DMS 273 (cell line): ENCODE measurements around the gene RNF220.
"Not testable (repeated sequence)": the region's sequence is repeated elsewhere in the genome, so short reads cannot be mapped to it uniquely, and the experiment has no call there.

ENCODE experiments used
- DNase-seq: peaks from one replicate; lab custom pipeline; 2025; ENCODE audit not compliant: unreplicated experiment; lab: John Stamatoyannopoulos, UW

Gene RNF220

GRCh38 chr1:44545961-44546360 lies 140.9 kb downstream of the RNF220 start:
- no peak for DNase-seq

DNA sequence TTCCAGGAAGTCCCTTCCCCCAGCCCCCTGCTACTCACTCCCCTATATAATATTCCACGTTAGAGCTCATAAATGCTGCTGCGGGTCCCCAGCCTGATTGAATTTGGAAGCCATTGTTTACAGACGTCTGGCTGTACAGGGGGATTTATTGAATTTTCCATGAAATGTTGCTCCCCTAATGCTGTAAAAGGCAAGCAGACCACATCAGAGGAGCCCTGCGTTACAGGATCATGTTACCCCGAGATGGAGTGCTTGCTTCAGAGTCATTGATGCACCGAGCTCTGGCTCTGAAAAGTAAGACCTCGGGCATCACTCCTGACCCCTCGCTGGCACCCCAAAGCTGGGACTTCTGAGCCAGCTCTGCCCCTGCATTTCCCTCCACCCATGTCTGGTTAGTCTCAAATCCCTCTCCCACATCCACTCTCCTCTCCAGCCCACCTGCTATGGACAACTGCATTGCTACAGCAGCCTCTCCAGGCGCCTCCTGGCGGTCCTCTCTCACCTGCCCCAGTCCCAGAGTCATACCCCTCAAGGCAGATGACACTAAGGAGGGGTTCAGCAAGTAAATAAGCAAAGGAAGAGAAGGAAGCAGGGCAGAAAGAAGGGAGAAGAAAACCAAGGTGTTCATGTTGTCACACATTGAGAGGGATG lies 141.5 kb downstream of the RNF220 start:
- DNase-seq, result no peak

GRCh38 chr1:44547361-44547760 lies 142.3 kb downstream of the RNF220 start:
- no peak for DNase-seq

DNA sequence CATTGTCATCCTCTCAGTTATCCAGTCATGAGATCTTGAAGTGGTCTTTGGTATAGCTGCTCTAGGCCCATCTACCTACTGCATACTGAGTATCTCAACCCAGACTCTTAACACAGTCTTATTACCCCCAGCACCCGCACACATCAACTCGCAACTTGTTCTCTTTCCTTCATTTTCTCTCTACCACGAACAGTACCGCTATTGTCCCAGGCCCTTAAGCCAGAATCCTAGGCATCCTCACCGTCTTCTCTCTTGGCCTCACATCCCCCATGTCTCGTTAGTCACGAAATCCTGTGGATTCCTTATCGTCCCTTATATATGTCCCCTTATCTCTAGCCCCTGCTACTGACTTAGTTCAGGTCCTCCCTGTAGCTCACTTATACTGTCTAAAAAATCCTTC lies 142.8 kb downstream of the RNF220 start:
- DNase-seq, result no peak

- DNase-seq, result no peak
These were observed 144.5 kb downstream of the RNF220 start for GRCh38 chr1:44549510-44549909.

GRCh38 chr1:44553127-44553758 lies 148.2 kb downstream of the RNF220 start:
- no peak for DNase-seq

GRCh38 chr1:44553771-44554170 lies 148.7 kb downstream of the RNF220 start:
- DNase-seq, result no peak

- no peak for DNase-seq
These were observed 149.7 kb downstream of the RNF220 start for GRCh38 chr1:44554706-44555105.

DNA sequence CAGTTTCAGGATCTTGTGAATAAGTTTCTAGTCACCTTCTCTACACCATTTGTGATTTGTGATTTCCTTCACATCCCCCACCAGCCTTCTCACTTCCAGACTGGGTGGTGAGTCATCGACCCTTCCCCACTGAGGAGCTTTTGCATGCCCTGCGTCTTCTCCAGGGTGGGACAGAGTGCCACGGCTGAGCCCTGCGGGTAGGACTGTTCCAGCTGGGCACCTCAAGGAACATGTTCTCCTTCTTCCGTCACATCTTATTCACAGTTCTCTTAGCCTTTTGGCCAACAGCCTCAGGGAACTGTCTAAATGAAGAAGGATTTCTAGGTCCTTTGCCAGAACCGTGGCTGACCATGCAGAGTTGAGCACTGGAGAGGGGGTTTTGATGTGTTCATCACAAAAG lies 152.7 kb downstream of the RNF220 start:
- DNase-seq, result no peak

DNA sequence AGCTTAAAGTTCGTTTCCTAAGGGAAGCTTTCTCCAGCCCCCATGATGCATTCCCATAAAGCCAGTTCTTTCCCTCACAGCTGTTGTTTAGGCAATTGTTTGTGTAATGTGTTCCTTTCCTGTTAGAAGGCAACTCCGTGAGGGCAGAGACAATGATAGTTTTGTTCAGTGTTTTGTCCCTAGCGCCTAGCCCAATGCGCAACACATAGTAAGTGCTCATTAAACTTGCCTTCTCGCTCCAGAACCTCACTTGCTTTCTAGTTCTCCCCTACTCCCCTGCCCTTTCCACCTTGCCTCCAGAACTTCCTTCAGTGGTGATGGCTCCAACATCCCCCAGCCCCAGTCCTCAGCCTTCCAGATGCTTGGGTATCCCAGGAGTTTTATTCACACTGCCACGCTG lies 153.8 kb downstream of the RNF220 start:
- DNase-seq, result no peak

DNA sequence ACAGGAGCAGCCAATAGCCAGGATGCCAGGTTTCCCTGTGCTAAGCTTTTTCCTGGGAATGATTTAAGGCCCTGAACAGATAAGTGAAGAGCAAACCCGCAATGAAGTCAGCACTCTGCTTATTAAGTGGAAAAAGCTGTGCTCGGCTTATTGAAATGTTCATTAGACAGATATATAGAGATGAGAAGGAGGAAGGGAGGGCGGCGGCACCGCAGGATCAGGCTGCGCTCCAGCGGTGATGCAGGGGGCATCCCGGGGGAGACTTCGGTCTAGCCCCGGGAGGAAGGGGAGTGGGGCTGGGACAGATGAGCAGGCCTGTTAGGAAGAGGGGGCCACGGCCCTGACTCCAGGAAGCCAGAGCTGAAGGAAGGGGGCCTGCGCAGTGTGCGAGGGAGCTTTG lies 154.3 kb downstream of the RNF220 start:
- no peak for DNase-seq

DNA sequence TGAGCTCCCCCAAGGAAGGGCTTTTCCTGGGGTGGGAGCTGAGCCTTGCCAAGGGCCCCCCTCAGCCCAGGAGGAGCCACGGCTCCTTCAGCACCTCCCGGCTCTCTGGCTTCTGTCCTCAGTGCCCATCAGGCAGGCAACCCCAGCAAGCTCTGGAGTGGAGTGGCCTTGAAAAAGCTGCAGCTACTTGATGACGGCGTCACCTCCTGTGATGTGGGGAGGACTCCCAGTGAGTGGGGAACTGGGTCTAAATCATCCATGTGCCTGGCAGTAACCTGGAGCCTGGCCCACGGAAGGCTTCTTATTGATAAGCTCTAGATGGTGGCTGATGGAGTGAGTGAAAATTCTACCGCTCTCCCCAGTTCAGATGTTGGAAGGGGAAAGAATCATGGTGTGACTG lies 154.9 kb downstream of the RNF220 start:
- no peak for DNase-seq

- not testable (repeated sequence) for DNase-seq
These were observed 155.6 kb downstream of the RNF220 start for GRCh38 chr1:44560696-44561095.

DNA sequence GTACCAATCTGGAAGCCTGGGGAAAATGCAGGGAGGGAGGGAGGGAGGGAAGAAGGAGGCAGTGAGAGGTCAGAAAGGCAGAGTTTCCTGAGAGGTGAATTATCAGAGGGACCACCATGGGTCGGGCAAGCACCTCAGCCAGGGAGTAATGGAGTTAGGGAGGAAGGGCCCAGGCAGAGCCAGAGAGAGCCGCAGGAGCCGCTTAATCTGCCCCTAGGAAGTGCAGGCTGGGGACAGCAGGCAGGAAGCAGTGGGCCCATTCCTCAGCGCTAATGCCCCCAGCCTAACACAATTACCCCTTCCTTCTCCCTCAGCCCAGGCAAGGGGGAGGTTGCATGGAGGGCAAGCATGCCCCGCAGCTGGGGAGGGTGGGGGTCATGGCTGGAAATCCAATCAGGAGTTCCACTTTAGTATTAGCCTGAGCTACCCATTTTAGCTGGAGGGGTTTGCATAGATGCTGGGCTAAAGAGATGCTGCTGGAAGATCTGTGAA lies 160.2 kb downstream of the RNF220 start:
- no peak for DNase-seq

- DNase-seq, result no peak
These were observed 160.8 kb downstream of the RNF220 start for GRCh38 chr1:44565833-44566232.

- peak; percentile 67 for DNase-seq
These were observed 161.4 kb downstream of the RNF220 start for GRCh38 chr1:44566281-44567046.

GRCh38 chr1:44568128-44568900 lies 163.3 kb downstream of the RNF220 start:
- DNase-seq, result peak; percentile 39

DNA sequence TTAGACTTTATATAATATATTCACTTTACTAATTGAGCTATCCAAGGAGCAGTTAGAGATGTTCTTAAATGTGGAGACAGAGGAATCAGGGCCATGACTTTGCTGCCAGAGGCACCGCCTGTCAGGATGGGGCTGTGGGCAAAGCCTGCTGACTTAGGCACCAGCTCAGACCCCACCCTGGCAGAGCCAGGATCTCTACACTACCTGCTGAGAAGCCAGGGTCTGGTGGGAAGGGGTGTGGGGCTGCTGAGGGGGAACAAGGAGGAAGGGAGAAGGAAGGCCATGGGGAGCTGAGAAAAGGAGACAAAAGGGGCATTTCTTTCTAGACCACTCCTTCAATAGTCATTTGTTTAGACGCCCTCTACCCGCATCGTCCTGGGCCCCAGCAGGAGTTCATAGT lies 164.4 kb downstream of the RNF220 start:
- no peak for DNase-seq

GRCh38 chr1:44571712-44572571 lies 166.9 kb downstream of the RNF220 start:
- DNase-seq, result peak; percentile 51

DNA sequence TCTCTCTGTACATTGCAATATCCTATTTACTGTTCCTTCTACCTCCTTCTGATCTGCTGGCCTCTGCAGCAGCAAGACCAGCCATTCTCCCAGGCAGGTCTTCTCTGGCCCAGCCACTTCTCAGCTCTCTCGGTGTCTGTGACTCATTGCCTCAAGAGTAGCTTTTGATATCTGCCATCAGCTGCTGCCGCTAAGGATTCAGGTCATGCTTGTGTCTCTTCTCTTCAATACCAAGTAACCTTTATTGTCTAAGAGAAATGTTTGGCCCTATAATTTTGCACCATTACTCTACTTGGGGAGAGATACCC lies 167.5 kb downstream of the RNF220 start:
- no peak for DNase-seq

GRCh38 chr1:44575396-44575795 lies 170.3 kb downstream of the RNF220 start:
- DNase-seq, result no peak
